ENCODE measurements around the gene HELZ.

GRCh38 chr17:67227488-67227887 is 17.5 kb downstream of the HELZ start:
- TF ChIP-seq, protein P1, sequence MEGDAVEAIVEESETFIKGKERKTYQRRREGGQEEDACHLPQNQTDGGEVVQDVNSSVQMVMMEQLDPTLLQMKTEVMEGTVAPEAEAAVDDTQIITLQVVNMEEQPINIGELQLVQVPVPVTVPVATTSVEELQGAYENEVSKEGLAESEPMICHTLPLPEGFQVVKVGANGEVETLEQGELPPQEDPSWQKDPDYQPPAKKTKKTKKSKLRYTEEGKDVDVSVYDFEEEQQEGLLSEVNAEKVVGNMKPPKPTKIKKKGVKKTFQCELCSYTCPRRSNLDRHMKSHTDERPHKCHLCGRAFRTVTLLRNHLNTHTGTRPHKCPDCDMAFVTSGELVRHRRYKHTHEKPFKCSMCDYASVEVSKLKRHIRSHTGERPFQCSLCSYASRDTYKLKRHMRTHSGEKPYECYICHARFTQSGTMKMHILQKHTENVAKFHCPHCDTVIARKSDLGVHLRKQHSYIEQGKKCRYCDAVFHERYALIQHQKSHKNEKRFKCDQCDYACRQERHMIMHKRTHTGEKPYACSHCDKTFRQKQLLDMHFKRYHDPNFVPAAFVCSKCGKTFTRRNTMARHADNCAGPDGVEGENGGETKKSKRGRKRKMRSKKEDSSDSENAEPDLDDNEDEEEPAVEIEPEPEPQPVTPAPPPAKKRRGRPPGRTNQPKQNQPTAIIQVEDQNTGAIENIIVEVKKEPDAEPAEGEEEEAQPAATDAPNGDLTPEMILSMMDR (conservative IDR thresholded peaks at IDR 0.05 in 1 of 2, IDR thresholded peaks at IDR 0.05 in 1 of 2; ENCODE audit: low read depth in 1 of 2, low read length in 2 of 2): no peak
- TF ChIP-seq EZH2 (IDR thresholded peaks at IDR 0.05; ENCODE audit: low read length, missing control alignments): no peak

Data from fibroblast of lung (primary cell).